SIG-M5 (cell line): ENCODE results near the gene ARHGAP9.
"Not testable (repeated sequence)": the region's sequence is repeated elsewhere in the genome, so short reads cannot be mapped to it uniquely, and the experiment has no call there.

Experiments used
- DNase-seq: peaks from one replicate; lab custom pipeline; 2025; lab: John Stamatoyannopoulos, UW

ARHGAP9 gene

DNA sequence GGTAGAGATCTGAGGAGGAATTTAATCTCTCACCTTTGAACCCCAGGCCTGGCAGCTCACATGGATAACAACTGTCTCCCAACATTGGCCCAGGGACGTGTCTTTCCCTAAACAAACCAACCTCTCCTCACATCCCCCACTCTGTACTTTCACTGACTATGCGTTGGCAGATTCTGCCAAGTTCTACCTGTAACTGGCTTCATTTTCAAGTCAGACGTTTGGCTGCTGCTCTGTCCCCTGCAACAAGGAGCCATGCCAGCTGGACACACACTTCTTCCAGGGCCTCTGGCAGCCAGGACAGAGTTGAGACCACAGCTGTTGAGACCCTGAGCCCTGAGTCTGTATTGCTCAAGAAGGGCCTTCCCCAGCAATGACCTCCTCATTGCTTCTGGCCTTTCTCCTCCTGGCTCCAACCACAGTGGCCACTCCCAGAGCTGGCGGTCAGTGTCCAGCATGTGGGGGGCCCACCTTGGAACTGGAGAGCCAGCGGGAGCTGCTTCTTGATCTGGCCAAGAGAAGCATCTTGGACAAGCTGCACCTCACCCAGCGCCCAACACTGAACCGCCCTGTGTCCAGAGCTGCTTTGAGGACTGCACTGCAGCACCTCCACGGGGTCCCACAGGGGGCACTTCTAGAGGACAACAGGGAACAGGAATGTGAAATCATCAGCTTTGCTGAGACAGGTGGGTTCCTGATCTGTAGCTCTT is 45.0 kb downstream of the ARHGAP9 start, which contains the start of gene INHBC:
TSS of gene INHBC (plus strand) at position 268 of the 707 bp plus-strand sequence. CDS start at position 371, 103 bp downstream.
- no peak for DNase-seq

DNA sequence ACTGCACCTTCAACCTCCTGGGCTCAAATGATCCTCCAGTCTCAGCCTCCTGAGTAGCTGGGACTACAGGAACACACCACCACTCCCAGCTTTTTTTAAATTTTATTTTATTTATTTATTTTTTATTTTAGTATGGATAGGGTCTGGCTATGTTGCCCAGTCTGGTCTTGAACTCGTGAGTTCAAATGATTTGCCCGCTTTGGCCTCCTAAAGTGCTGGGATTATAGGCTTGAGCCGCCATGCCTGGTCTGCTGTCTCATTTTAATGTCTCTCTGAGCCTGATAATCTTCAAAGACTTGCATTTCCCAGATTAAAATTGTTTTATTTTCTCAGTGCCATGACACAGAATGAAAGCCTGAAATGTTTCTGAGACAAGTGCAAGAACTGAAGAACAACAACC is 46.3 kb downstream of the ARHGAP9 start:
- no peak for DNase-seq

DNA sequence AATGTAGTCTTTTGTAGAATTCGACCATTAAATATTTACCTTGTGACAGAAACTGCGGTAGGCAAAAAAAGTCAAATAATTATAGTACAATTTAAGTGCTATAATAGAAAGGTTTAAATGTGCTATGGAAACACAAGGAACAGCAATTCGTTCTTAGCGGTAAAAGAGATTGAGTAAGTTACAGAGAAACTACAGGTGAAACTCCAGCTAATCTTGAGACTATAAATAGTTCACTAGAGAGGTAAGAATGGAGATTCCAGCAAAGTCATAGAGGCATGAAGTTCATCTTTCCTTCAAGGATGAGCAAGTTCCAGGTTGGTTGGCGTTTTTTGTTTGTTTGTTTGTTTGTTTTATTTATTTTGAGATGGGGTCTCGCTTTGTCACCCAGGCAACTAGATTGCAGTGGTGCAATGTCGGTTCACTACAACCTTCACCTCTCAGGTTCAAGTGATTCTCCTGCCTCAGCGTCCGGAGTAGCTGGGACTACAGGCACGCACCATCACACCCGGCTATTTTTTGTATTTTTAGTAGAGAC is 47.9 kb downstream of the ARHGAP9 start:
- DNase-seq, result no peak

DNA sequence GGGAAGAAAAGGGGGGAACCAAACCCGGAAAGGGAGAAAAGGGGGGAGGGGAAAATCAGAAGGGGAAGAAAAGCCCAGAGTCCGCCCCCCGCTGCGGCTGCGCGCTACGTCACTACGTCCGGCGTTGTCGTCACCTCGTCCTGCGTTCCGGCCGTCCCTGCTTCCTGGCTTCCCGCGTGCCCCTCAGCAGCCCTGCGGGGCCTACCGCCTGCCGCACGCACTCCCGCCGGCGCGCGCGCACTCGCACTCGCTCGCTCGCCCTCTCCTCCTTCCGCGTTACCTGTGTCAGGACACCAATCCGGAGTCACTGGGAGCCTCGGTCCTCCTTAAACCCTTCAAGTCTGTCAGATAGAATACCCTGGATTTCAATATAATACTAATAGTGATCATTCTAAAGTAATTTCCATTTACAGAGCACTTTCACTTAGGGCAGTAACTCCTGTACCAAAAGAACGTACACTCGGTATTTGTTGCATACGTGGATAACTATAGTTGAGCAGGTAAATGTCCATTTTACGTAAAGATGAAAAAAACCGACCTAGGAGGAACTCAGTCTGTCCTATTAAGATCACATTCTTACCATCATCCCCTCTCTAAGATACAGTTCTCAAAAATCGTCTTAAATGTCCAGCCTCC is 48.6 kb downstream of the ARHGAP9 start, which contains the start of gene R3HDM2:
TSS of gene R3HDM2 (minus strand) at position 113 of the 636 bp plus-strand sequence. CDS start 120,615 bp downstream, outside the sequence.
- peak; percentile 85 for DNase-seq

DNA sequence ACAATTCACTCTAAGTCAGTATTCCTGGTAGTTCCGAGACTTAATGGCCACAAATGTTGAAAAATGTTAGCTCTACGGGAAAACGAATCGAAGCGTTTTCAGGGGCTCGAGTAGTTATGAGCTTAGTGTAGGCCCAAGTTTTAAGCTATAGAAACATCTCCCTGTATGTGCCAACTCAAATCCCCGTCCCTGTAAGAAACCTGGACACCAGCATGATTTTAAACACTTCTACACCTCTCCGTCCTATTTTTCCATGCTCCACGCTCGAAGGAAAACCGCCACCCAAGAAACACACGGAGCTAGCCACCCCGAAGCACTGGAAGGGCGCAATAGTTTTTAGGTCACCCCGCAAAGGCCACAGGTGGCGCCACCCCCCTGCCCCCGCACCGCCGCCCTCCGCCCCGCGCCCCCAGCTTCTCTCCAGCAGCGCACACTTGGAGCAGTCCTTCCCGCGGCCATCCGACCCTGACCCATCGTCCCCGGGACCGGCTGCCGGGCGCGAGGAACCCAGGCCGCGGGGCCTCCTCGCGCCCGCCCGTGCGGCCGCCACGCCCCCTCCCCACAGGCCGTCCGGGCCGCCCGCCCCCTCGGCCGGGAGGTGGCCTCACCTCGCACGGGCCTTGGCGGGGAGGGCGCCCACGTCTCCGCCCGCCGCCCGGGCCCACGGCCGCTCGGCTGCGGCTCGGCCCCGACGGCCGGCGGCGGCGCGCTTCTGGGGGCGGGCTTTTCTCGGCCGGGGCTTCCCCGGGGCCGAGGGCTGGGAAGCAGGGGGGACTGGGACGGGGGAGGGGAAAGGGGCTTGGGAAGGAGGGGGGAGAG is 49.3 kb downstream of the ARHGAP9 start:
- no peak for DNase-seq

DNA sequence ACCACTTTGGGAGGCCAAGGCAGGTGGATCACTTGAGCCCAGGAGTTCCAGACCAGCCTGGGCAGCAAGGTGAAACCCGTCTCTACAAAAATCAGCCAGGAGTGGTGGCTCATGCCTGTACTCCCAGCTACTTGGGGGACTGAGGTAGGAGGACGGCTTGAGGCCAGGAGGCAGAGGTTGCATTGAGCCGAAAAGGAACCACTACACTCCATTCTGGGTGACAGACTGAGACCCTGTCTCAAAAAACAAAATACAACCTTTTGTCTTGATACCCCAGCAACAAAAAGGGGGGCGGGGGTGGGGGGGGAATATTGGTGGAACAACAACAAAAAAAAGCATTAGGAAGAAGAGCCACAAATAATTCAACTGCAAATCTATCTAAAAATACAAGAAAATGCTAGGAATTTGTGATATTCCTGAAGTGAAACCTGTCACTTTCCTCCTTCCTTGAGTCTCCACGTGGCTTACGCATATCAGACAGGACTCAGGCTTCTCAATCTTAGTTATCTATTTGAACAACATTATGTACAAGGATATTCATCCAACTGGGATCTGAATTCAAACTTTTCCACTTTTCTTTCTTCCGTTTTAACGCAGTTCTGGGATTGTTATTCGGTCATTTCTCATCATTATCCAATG is 50.1 kb downstream of the ARHGAP9 start:
- DNase-seq, result no peak

DNA sequence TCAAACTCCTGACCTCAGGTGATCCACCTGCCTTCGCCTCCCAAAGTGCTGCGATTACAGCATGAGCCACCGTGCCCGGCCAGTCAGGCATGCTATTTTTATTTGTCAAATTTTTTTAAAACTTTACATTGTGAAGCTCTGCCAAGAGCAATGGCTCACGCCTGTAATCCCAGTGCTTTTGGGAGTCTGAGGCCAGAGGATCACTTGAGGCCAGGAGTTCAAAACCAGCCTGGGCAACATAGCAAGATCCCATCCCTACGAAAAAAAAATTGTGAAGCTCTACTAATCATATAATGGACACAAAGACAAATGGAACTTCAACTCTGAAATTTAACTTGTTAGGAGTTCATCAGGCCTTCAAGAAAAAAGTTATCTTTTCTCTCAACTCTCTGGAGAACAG is 50.7 kb downstream of the ARHGAP9 start:
- DNase-seq, result no peak

DNA sequence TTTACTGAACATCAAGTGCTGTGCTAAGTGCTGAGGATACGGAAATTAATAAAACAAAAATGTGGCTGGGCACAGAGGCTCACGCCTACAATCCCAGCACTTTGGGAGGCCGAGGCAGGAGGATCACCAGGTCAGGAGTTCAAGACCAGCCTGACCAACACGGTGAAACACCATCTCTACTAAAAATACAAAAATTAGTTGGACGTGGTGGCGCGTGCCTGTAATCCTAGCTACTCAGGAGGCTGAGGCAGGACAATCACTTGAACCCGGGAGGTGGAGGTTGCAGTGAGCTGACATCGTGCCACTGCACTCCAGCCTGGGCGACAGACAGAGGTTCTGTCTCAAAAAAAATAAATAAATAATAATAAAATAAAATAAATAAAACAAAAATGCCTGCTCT is 52.7 kb downstream of the ARHGAP9 start:
- not testable (repeated sequence) for DNase-seq
